HPDE6-E6E7 (cell line): ENCODE results near the gene ST3GAL2.
A peak's percentile ranks its signal among the peaks of the same experiment; 100 is the strongest.
"Not testable (repeated sequence)": the region's sequence is repeated elsewhere in the genome, so short reads cannot be mapped to it uniquely, and the experiment has no call there.

ENCODE experiments used
- DNase-seq: peaks from one replicate; pipeline ENCODE4 v3.0.0; 2011; ENCODE audit warnings: missing footprints; ENCODE audit errors: extremely low spot score

Gene ST3GAL2

GRCh38 chr16:70386289-70386986 is 52.5 kb downstream of the ST3GAL2 start:
- DNase-seq = not testable (repeated sequence)

- no peak for DNase-seq
These were observed 55.4 kb downstream of the ST3GAL2 start for GRCh38 chr16:70383421-70383960.

- DNase-seq = no peak
These were observed 57.1 kb downstream of the ST3GAL2 start for GRCh38 chr16:70381604-70382342.

- peak; percentile 99 for DNase-seq
These were observed 57.8 kb downstream of the ST3GAL2 start for GRCh38 chr16:70380919-70381603.

GRCh38 chr16:70380248-70380918 is 58.5 kb downstream of the ST3GAL2 start:
- peak; percentile 58 for DNase-seq

GRCh38 chr16:70378869-70379493 is 59.9 kb downstream of the ST3GAL2 start:
- no peak for DNase-seq

- no peak for DNase-seq
These were observed 61.1 kb downstream of the ST3GAL2 start for GRCh38 chr16:70377782-70378181.

- no peak for DNase-seq
These were observed 63.0 kb downstream of the ST3GAL2 start for GRCh38 chr16:70375636-70376611.

GRCh38 chr16:70374213-70374612 is 64.7 kb downstream of the ST3GAL2 start:
- no peak for DNase-seq

GRCh38 chr16:70372921-70373728 is 65.8 kb downstream of the ST3GAL2 start:
- no peak for DNase-seq

- no peak for DNase-seq
These were observed 68.0 kb downstream of the ST3GAL2 start for GRCh38 chr16:70370924-70371323.

- DNase-seq = not testable (repeated sequence)
These were observed 68.8 kb downstream of the ST3GAL2 start for GRCh38 chr16:70370145-70370544.

- no peak for DNase-seq
These were observed 74.5 kb downstream of the ST3GAL2 start for GRCh38 chr16:70364399-70364798.

GRCh38 chr16:70359552-70359951 is 79.3 kb downstream of the ST3GAL2 start:
- DNase-seq = no peak

- DNase-seq = no peak
These were observed 89.1 kb downstream of the ST3GAL2 start for GRCh38 chr16:70349783-70350182.

- no peak for DNase-seq
These were observed 89.9 kb downstream of the ST3GAL2 start for GRCh38 chr16:70348991-70349390.

GRCh38 chr16:70345840-70346239 is 93.1 kb downstream of the ST3GAL2 start:
- DNase-seq = no peak

GRCh38 chr16:70342016-70342415 is 96.9 kb downstream of the ST3GAL2 start:
- no peak for DNase-seq

- no peak for DNase-seq
These were observed 97.3 kb downstream of the ST3GAL2 start for GRCh38 chr16:70341600-70341999.
